Measurements from ENCODE around the gene RPF1.
"Not testable (repeated sequence)": the region's sequence is repeated elsewhere in the genome, so short reads cannot be mapped to it uniquely, and the experiment has no call there.

RPF1 gene

DNA sequence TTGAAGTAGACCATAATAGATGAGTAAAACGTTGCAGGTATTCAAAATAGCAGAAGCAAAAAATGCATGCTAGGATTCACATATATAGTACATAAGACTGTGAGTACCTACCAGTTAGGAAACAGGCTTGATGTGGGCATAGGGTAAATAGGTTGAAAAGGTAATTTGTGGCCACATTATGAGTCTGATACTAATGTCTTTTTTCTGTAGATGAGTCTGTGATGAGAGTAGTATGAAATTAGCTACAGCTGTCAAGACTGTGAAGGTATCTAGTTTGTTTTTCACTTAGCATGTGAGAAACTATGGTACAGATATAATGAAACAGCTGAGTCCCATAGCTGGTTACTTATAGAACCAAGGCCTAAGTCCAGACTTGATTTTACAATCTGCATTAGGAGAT, 14.7 kb downstream of the RPF1 start:
- no peak for DNase-seq

DNA sequence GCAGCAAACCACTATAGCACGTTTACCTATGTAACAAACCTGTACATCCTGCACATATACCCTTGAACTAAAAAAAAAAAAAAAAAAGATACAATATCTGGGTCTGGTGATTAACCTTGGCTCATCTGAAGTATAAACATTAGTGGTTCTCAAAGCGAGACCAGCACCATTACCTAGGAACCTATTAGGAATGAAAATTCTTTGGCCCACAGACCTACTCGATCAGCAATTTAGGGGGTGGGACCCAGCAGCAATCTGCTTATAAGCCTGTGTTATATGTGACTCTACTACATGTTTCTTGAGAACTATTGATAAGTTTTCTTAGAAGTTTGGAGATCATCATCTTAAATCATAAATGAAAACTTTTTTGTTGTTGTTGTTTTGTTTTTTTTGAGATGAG, 17.4 kb downstream of the RPF1 start:
- no peak for DNase-seq

- peak in 1 of 4 experiments; percentile 13 for DNase-seq
These were observed 18.7 kb downstream of the RPF1 start for GRCh38 chr1:84497631-84498275.

DNA sequence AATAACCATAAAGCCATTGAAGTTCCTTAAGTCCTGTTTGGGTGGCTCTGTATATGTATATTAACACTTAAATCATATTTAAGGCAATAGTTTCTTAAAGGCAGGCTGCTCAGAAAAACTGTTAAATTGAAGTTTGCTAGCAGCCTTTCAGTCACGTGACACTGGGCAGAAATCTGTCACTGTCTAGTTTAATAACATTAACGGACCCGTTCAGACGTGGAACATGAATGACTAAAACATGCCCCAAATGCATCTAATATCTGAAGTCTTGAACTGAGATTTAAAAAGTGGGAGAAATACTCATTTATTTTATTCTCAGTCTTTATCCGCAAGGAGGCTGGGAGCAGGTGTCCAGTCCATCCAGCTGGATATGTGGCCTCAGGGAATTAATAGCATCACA, 23.9 kb downstream of the RPF1 start:
- DNase-seq: no peak

GRCh38 chr1:84504580-84505492, 25.8 kb downstream of the RPF1 start:
- DNase-seq: peak; percentile 33 to 54 (median 40)

- peak in 3 of 4 experiments; percentile 47 to 92 (median 91) for DNase-seq
These were observed 26.5 kb downstream of the RPF1 start for GRCh38 chr1:84505493-84506001.

- peak; percentile 99 to 100 (median 100) for DNase-seq
These were observed 27.1 kb downstream of the RPF1 start, which contains the start of the genes GNG5 and SPATA1 for GRCh38 chr1:84506002-84506728. Gene GNG5 (minus strand): TSS chr1:84506581. CDS start chr1:84506091, 490 bp downstream. Gene SPATA1 (plus strand): TSS chr1:84506386. CDS start chr1:84516360, 9,974 bp downstream.

DNA sequence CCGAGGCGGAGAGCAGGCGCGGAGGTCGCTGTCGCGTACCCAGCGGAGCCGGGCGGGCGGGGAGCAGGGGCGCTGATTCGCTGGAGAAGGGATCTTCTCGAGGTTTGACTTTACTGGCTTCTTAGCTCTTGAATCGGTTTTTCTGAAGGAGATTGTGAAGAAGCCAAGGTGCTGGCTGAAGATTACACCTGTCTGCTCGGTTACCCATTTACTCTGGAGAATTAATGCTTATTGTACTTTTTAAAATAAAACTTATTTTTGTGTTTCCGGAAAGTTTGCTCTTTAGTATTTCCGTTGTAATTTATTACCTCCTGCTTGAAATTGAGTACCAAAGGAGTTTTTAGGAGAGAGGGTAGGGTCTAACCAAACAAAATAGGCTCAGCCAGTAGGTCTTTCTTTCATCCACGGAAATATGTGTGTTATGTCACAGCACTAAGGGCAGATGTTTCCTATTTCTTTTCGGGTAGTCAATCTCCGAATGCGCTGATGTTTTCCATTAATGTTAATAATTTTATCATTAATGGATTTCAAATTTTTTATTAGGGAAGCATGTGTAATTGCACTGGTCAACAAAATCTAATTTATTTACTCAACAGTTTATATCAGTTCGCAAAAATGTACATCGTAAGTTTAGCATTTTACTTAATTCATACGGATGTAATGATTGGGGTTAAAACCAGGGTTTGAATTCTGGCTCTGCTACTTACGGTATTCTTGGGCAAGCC, 27.8 kb downstream of the RPF1 start:
- peak; percentile 7 to 42 (median 16) for DNase-seq

DNA sequence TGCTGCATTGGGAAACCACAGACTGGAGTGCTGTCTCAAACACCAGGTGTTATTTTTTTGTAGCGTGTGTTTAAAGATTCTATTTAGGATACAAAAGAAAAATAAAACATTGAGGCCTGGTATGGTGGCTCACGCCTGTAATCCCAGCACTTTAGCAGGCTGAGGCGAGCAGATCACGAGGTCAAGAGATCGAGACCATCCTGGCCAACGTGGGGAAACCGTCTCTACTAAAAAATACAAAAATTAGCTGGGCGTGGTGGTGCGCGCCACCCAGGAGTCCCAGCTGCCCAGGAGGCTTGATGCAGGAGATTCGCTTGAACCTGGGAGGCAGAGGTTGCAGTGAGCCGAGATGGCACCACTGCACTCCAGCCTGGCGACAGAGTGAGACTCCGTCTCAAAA, 28.8 kb downstream of the RPF1 start:
- not testable (repeated sequence) for DNase-seq

GRCh38 chr1:84508510-84508909, 29.4 kb downstream of the RPF1 start:
- DNase-seq: no peak

DNA sequence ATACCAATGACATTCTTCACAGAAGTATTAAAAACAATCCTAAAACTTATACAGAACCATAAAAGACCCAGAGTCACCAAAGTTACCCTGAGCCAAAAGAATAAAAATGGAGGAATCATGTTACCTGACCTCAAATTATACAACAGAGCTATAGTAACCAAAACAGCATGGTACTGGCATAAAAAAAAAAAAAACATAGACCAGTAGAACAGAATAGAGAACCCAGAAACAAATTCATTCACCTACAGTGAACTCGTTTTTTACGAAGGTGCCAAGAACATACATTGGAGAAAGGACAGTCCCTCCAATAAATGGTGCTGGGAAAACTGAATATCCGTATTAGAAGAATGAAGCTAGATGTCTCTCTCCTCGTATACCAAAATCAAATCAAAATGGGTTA, 30.0 kb downstream of the RPF1 start:
- no peak for DNase-seq

DNA sequence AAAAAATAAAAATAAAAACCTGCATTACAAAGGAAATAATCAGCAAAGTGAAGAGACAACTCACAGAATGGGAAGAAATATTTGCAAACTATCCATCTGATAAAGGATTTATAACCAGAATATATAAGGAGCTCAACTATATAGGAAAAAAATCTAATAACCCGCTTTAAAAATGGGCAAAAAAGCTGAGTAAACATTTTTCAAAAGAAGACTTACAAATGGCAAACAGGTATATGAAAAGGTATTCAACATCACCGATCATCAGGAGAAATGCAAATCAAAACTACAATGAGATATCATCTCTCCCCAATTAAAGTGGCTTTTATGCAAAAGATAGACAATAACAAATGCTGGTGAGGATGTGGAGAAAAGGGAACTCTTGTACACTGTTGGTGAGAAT, 31.1 kb downstream of the RPF1 start:
- no peak for DNase-seq

GRCh38 chr1:84510668-84511067, 31.6 kb downstream of the RPF1 start:
- DNase-seq: no peak

- no peak for DNase-seq
These were observed 45.5 kb downstream of the RPF1 start for GRCh38 chr1:84524590-84524989.

- no peak for DNase-seq
These were observed 46.7 kb downstream of the RPF1 start for GRCh38 chr1:84525779-84526178.

- no peak for DNase-seq
These were observed 59.5 kb downstream of the RPF1 start for GRCh38 chr1:84538599-84538998.

DNA sequence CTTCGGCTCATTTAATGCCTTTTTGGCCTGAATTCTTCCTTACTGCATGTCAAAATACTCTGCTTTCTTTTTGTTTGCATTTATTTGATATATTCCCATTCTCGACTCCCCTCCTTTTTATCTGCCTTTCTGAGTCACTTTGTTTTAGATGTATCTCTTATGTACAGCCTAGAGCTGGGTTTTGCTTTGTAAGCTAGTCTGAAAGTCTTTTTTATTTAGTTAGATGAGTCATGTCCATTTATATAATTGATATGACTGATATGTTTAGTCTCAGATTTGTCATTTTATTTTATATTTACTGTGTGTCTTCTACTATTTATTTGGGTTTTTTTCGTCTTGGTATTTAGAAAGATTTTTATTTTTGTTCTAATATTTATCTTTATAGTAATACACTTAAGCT, 60.9 kb downstream of the RPF1 start:
- no peak for DNase-seq

DNA sequence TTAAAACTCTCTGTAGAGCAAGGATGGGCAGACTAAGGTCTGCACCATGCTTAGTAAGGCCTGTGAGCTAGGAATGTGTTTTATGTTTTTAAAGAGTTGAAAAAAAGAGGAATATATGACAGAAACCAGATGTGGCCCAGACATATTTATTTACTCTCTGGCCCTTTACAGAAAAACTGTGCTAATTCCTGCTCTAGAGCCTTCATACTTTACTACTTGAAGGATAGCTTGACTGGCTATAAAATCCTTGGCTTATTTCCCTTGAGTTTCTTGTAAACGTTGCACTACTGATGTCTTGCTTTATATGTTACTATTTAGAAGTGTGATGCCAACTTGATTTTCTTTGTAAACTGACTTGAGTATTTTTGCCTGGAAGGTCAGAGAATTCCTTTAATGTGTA, 61.7 kb downstream of the RPF1 start:
- DNase-seq: no peak

DNA sequence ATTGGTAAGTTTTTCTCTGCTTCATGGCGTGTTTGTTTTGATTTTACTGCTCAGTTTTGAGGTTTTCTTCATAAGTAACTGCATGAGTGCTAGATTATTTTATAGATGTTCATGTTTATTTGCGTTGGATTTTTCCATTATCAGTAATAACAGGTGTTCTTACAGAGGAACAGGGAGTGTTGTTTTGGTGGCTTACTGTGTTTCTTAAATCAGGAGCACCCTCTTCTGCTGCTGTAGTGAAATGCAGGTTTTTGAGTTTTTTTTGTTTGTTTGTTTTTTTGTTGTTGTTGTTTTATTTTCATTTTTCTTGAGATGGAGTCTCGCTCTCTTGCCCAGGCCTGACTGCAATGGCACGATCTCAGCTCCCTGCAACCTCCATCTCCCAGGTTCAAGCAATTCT, 62.6 kb downstream of the RPF1 start:
- DNase-seq: peak in 1 of 4 experiments; percentile 22
